A673 (cell line): ENCODE data around the gene SPATA3.

Source experiments
- CTCF ChIP-seq: fragments of 300-800, 200-600 bp; sonication (generic); conservative IDR thresholded peaks from 2 replicates; pipeline ENCODE4 v1.5.1; 2017; ENCODE audit warnings: low read depth, mild to moderate bottlenecking, antibody characterized with exemption, low read length, moderate library complexity, mixed read lengths
- EZH2 ChIP-seq: fragments of 200-600 bp; sonication (generic); IDR thresholded peaks from 2 replicates; pipeline ENCODE4 v1.6.1; 2017; ENCODE audit warnings: borderline replicate concordance, low read depth, mild to moderate bottlenecking, mixed read lengths, antibody characterized with exemption, low read length; ENCODE audit not compliant: poor library complexity, severe bottlenecking

GRCh38 chr2:231034291-231034882, 38.5 kb downstream of the SPATA3 start:
- TF ChIP-seq CTCF (no peak), EZH2 (no peak)
